NCI-H2029 treated with DMSO at 0.1 percent for 48 hours (cell line): Measurements from ENCODE around the gene FGF14.

ENCODE experiments used
- DNase-seq: peaks from one replicate; lab custom pipeline; 2025; lab: John Stamatoyannopoulos, UW

FGF14 gene

GRCh38 chr13:102250448-102250847 lies 151.4 kb downstream of the FGF14 start:
- no peak for DNase-seq

DNA sequence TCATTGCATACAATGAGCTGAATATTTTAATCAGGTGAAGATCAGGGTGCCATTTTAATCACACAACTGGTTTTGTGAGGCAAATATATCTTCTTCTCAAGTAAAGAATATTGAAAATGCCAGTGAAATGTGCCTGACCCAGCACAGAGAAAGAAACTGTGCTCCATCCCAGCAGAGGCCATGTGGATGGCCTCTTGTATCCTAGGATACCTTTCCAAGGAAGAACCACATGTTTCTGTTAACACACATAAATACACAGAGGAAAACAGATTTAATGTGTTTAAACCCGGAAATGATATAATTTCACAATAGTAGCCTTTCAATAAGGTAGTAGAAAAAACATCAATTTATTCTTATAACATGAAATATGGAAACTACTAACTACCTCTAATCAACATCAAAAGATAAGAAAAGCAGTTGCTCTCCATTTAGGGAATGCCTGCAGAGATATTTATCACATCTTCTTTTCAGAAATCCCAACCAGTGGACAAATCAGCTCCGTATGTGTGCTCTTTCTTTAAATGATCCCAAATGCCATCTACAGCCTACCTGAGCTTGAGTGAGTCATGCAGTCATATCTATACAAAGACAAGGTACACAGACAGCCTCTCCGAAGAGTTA lies 157.1 kb downstream of the FGF14 start:
- DNase-seq: no peak

DNA sequence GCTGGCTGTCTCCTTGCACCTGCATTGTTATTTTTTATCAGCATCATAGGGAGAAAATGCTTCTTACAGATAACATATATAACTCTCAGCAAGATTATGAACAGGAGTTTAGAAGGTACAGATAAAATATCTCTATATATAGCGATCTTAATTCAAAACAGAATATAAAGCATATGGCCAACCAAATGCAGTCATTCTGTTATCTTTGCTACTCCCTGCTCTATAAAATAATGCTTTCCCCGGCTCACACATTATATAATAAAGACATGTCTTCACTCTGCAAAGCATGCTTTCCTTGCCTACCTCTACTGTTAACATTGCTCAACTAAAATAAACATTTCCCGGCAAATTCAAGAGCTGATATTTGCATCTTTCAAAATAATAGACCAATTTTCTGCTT lies 161.7 kb downstream of the FGF14 start:
- no peak for DNase-seq

- no peak for DNase-seq
Observed at GRCh38 chr13:102237230-102237629, 164.6 kb downstream of the FGF14 start.

- no peak for DNase-seq
Observed at GRCh38 chr13:102236830-102237229, 165.0 kb downstream of the FGF14 start.

DNA sequence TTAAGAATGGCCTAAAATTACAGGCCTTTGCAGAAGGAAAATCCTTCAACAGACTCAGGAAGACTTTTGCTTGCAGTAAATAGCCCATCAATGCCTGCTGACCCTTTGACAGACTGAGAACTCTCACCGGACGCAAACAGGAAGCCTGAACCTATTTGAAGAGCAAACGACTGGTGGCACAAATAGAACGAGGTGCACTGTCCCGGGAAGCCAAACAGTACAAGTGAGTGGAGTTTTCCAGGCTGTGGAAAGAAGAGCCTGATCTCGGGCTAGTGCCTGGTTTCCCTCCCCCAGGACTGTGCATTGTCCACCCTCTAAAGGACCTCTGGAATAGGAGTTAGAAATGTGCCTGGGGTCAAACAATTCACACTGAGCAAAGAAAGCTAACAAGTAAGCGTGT lies 165.5 kb downstream of the FGF14 start:
- no peak for DNase-seq

DNA sequence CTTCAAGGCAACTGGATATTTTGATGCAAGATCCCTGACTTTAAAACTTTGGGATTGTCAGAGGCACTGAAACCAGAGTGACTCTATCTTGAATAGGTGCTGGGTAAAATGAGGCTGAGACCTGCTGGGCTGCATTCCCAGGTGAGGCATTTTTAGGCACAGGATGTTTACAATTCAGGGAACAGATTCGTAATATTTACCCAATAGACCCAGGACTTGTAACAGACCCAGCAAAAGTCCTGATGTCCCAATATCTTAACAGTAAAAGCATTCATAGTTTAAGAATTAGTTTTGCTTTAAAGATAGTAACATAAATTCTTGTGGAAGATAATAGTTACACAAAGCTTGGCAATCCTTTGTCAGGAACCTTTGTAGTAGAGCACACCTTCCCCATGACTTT lies 166.2 kb downstream of the FGF14 start:
- DNase-seq: no peak

- DNase-seq: no peak
Observed at GRCh38 chr13:102234618-102235017, 167.2 kb downstream of the FGF14 start.

- DNase-seq: no peak
Observed at GRCh38 chr13:102233566-102234208, 168.2 kb downstream of the FGF14 start.

- DNase-seq: no peak
Observed at GRCh38 chr13:102231479-102231878, 170.4 kb downstream of the FGF14 start.

GRCh38 chr13:102227741-102228140 lies 174.1 kb downstream of the FGF14 start:
- no peak for DNase-seq

DNA sequence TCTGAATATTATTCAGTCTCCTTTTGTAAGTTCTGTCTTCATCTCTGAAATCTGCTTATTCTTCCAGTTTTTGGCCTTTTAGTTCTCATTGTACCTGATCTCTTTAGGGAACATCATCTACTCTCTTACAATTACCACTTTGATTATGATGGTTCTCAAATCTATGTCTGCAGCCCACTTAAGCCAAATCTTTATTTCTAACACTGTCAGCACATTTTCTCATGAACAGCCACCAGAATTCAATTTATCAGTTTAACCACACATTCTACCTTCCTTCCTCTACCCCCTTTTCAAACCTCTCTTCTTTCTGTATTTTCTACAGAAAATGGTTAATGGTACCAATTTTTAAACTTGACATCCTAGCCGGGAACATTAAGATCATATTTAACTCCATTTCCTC lies 175.3 kb downstream of the FGF14 start:
- DNase-seq: no peak

DNA sequence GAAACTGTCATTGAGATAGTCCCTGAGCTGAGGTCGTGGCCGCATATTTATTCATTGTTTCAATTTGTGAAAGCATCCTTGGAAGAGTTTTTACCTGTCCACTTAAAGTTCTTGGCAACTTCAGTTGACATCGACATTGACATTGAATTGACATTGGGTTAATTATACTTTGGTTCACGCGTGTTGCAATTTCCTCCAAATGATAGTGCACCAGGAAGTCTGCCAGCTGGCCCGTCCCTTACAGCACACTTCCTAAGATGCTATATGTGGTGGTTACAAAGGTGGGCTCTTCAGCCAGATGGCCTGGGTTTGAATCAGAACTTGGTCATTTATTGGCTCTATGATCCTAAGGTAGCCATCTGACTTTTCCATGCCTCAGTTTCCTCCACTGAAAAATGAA lies 176.0 kb downstream of the FGF14 start:
- DNase-seq: no peak

DNA sequence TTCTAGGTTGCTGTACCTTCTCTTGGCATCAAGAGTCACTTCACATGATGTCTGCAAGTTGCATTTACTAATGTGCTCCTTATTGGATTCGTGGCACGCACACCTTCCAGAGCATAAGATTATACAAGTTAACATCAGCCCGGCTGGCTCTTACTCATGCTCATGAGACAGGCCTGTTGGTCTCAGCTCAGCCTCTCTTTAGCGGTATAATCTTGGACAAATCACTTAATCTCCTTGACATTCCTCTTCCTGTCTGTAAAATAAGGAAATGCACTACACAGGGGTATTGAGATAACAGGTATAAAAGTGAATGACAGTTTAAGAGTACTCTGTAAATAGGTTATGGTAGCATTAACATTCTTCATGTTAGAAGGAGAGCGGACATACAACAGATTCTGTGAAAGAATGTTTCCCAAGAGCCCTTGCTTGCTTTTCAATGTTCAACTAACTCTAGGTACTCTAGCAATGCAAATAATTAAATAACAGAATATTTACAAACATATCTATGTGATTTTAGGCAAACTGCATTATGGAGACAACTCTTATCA lies 181.1 kb downstream of the FGF14 start:
- DNase-seq: no peak

DNA sequence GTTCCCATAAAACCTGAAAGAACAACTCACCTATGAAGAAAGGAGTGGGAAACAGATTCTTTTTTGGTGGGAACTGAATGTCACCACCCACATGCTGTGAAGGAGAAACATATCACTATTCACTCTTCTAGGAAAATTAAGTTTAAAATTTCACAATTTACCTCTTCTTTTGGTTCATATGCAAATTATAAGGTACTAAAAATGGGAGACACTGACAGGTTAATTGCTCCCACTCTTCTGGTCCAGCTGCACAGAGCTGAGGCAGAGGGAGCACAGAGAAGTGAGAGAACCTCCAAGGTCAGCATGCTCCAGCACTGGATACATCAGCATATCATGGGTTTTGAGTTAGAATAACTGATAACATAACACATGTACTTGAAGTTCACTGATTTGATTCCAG lies 186.9 kb downstream of the FGF14 start:
- no peak for DNase-seq

DNA sequence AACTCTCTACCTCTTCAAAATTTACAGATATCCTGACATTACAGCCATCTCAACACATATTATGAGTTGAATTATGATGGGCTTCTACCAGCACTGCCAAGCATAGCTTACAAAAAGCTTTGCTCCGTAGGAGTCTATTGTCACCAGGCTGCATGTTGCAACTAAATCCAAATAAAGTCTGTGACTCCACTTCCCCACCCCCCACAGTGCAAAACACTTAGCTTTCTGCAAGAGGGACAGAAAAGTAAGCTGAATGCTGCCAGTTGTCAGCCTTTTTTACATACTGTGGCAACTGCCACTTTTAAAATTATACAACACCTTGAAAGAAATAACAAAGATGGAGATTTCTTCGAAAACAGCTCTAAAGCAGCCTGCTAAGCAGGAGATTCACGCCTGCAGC lies 189.1 kb downstream of the FGF14 start:
- no peak for DNase-seq

DNA sequence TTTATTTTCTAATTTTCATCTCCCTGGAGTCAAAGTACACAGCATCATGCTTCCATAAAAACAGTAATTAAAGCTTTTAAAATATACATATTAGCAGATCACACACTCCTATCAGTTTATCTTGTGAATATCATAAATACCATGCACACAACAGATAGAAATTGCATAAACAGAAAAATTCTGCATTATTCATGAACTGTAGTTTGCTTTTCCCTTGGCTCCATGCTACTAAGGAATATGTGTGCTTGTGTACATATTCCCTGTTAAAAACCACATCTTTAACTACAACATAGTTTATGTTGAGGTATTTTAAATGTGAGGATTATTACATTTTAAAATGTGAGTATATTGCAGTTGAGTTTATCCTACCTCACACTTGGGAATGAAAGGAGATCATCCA lies 193.5 kb downstream of the FGF14 start:
- DNase-seq: no peak

- DNase-seq: no peak
Observed at GRCh38 chr13:102207680-102208342, 194.0 kb downstream of the FGF14 start.

- no peak for DNase-seq
Observed at GRCh38 chr13:102203718-102204117, 198.1 kb downstream of the FGF14 start.

DNA sequence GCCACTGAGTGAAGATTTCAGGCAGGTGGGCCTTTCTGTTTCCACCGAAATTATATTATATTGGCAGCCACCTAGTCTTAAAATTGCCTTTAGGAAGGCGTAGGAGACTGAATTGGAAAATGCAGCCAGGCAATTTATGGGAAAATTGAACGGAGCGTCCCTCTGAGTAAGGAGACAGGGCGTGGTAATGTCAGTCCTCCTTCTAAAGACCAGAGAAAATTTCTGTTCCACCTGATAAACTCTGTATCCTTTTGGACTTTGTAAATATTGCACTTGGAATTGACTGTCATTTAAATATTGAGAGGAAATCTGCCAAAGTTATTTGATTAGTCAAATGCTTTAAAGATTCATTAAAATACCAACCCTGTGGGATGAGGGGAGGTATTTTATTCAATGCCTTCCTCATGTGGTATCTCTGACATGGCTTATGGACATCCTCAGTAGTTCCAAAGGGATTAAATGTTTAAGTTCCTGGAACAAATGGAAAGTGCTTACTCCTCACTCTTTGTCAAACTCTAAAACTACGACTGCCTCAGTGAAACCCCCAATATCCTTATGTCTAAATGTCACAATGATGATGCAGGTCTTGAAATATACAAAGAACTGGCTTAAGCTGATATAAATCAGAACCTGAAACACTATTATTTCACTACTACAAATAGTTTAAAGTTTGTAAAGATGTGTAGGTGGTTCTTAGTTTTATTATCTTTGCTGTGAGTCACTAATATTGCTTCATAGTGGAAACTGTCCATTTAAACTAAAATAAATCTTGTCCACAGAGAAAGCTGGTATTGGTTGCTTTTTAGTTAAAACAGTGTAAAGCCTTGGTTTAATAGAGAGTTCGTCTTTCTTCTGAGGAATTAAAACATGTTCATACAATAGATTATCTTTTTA lies 203.2 kb downstream of the FGF14 start:
- DNase-seq: no peak

- DNase-seq: no peak
Observed at GRCh38 chr13:102197193-102197592, 204.7 kb downstream of the FGF14 start.
